Endodermal cell (in vitro differentiated cells): ENCODE data around the gene SCNM1. TPM values are rescaled to one million over a fixed set of nuclear protein-coding genes. Genes with fewer than 3 reads are reported as not detected.
A peak's percentile ranks its signal among the peaks of the same experiment; 100 is the strongest.

Source experiments
- DNase-seq: peaks from one replicate; pipeline ENCODE4 v3.0.0-alpha.2; 2017
- H3K27ac ChIP-seq: 2 replicates; pipeline ENCODE4 v1.5.1; 2013; ENCODE audit warnings: mild to moderate bottlenecking, low read depth, low read length, moderate library complexity
- H3K27me3 ChIP-seq: 2 replicates; pipeline ENCODE4 v1.6.1; 2013; ENCODE audit warnings: mild to moderate bottlenecking, low read length, moderate library complexity; ENCODE audit not compliant: insufficient read depth, control insufficient read depth, poor library complexity, severe bottlenecking
- H3K36me3 ChIP-seq: 2 replicates; pipeline ENCODE4 v1.7.0; 2013; ENCODE audit warnings: mild to moderate bottlenecking, low read length, moderate library complexity; ENCODE audit not compliant: control insufficient read depth, insufficient read depth
- H3K4me1 ChIP-seq: one replicate; pipeline ENCODE4 v1.7.0; 2013; ENCODE audit warnings: low read length; ENCODE audit not compliant: control insufficient read depth, insufficient read depth
- H3K4me3 ChIP-seq: 2 replicates; pipeline ENCODE4 v1.5.1; 2013; ENCODE audit warnings: mild to moderate bottlenecking, low read length, moderate library complexity
- H3K9ac ChIP-seq: 2 replicates; pipeline ENCODE4 v1.6.1; 2013; ENCODE audit warnings: mild to moderate bottlenecking, low read length, moderate library complexity; ENCODE audit not compliant: poor library complexity, severe bottlenecking; ENCODE audit errors: extremely low read depth
- H3K9me3 ChIP-seq: 2 replicates; pipeline ENCODE4 v1.6.1; 2013; ENCODE audit warnings: mild to moderate bottlenecking, low read length, moderate library complexity; ENCODE audit not compliant: control insufficient read depth
- H3K27ac Mint-ChIP-seq: 2 replicates; pipeline ENCODE4 v1.8.0; 2020; ENCODE audit warnings: mixed read lengths
- H3K27me3 Mint-ChIP-seq: 2 replicates; pipeline ENCODE4 v1.8.0; 2021; ENCODE audit warnings: mild to moderate bottlenecking, mixed read lengths; ENCODE audit not compliant: insufficient read depth
- H3K36me3 Mint-ChIP-seq: 2 replicates; pipeline ENCODE4 v1.8.0; 2020; ENCODE audit warnings: low read depth, mixed read lengths
- H3K4me1 Mint-ChIP-seq: 2 replicates; pipeline ENCODE4 v1.8.0; 2020; ENCODE audit warnings: mixed read lengths
- H3K4me3 Mint-ChIP-seq: 2 replicates; pipeline ENCODE4 v1.8.0; 2020; ENCODE audit warnings: mild to moderate bottlenecking, moderate library complexity, mixed read lengths
- H3K9me3 Mint-ChIP-seq: 2 replicates; pipeline ENCODE4 v1.8.0; 2020; ENCODE audit warnings: mild to moderate bottlenecking, mixed read lengths
- CTCF ChIP-seq: fragments of 200-600 bp; sonication (generic); conservative IDR thresholded peaks from 2 replicates; pipeline ENCODE4 v1.5.0; 2021; ENCODE audit warnings: antibody characterized with exemption, mild to moderate bottlenecking
- WGBS, 2 experiments: methylation state at CpG; one replicate each; pipeline versions ENCODE4 v1.1.5 to v1.1.7; 2013; ENCODE audit warnings: missing lambda C conversion rate in 2 of 2, mixed read lengths in 1 of 2; ENCODE audit not compliant: insufficient coverage in 1 of 2, insufficient read length in 1 of 2; 5-methylcytosine and 5-hydroxymethylcytosine counted together
- total RNA-seq, 2 donors: library from RNA; stranded (reverse); fragmentation: NEBNext Ultra II Directional in 1 of 2; extraction: Animal tissue kit (Norgen Biotek cat#: 25700) in 1 of 2; gene quantifications; 2 replicates in 1 of 2; 3 replicates in 1 of 2; pipeline ENCODE4 v1.2.1, GENCODE V29; 2021

Gene SCNM1
- total RNA-seq, 2 donors from 2014 or later = 41.1 to 44.8 TPM

GRCh38 chr1:151144474-151145303, 21.3 kb upstream of the SCNM1 start:
- WGBS, 2 experiments = 60 to 81% methylated on average over 3 to 7 of the region's 7 CpGs
- peaks cover 16% of the 10 kb centered on the region for H3K36me3 ChIP-seq
- peaks cover 11% of the 10 kb centered on the region for H3K27me3 Mint-ChIP-seq
- no peaks in the 10 kb centered on the region for H3K9me3 ChIP-seq
- no peak overlapping the region for H3K27ac Mint-ChIP-seq
- no peaks in the 10 kb centered on the region for H3K27me3 ChIP-seq
- peak; percentile 72 for DNase-seq
- peaks cover 6% of the 10 kb centered on the region for H3K36me3 Mint-ChIP-seq
- no peaks in the 10 kb centered on the region for H3K9me3 Mint-ChIP-seq
- peaks cover 27% of the 10 kb centered on the region for H3K4me1 Mint-ChIP-seq
- peak overlapping the region; percentile 92 for H3K4me3 ChIP-seq
- H3K4me3 Mint-ChIP-seq = peak overlapping the region; percentile 85
- no peak overlapping the region for H3K27ac ChIP-seq
- H3K9ac ChIP-seq = peak overlapping the region; percentile 51
- no peak for TF ChIP-seq CTCF
- H3K4me1 ChIP-seq = no peaks in the 10 kb centered on the region

- no peaks in the 10 kb centered on the region for H3K36me3 Mint-ChIP-seq
- H3K27ac ChIP-seq = no peak overlapping the region
These were observed 20.5 kb upstream of the SCNM1 start for GRCh38 chr1:151145304-151146071.

GRCh38 chr1:151146072-151146411, 19.9 kb upstream of the SCNM1 start:
- no peaks in the 10 kb centered on the region for H3K9me3 Mint-ChIP-seq
- peak overlapping the region; percentile 92 for H3K4me3 ChIP-seq
- H3K9me3 ChIP-seq = no peaks in the 10 kb centered on the region
- peak overlapping the region; percentile 85 for H3K4me3 Mint-ChIP-seq
- H3K36me3 ChIP-seq = peaks cover 11% of the 10 kb centered on the region
- no peaks in the 10 kb centered on the region for H3K27me3 ChIP-seq
- DNase-seq = no peak
- WGBS, 2 experiments = 0 to 1% methylated on average over 10 to 26 of the region's 26 CpGs
- H3K9ac ChIP-seq = peak overlapping the region; percentile 51
- H3K27ac Mint-ChIP-seq = peak overlapping the region; percentile 91
- H3K36me3 Mint-ChIP-seq = no peaks in the 10 kb centered on the region
- no peaks in the 10 kb centered on the region for H3K4me1 ChIP-seq
- TF ChIP-seq CTCF = no peak
- peak overlapping the region; percentile 40 for H3K27ac ChIP-seq
- peaks cover 27% of the 10 kb centered on the region for H3K4me1 Mint-ChIP-seq
- H3K27me3 Mint-ChIP-seq = peaks cover 11% of the 10 kb centered on the region

More at GRCh38 chr1:151145304-151146071, 20.5 kb upstream of the SCNM1 start:
- H3K4me1 ChIP-seq = no peaks in the 10 kb centered on the region
- no peaks in the 10 kb centered on the region for H3K9me3 Mint-ChIP-seq
- no peaks in the 10 kb centered on the region for H3K9me3 ChIP-seq
- peaks cover 11% of the 10 kb centered on the region for H3K27me3 Mint-ChIP-seq
- H3K27ac Mint-ChIP-seq = no peak overlapping the region
- H3K36me3 ChIP-seq = peaks cover 12% of the 10 kb centered on the region
- peak; percentile 77 for DNase-seq
- no peak for TF ChIP-seq CTCF
- no peaks in the 10 kb centered on the region for H3K27me3 ChIP-seq
- peak overlapping the region; percentile 85 for H3K4me3 Mint-ChIP-seq
- 9 to 11% methylated on average over 13 to 43 of the region's 43 CpGs for WGBS, 2 experiments
- H3K4me1 Mint-ChIP-seq = peaks cover 27% of the 10 kb centered on the region
- peak overlapping the region; percentile 92 for H3K4me3 ChIP-seq
- H3K9ac ChIP-seq = peak overlapping the region; percentile 51
